Activated gamma-delta T cell treated with anti-CD3 and anti-CD28 coated beads, Interleukin-2, amount 50 U/mL, for 16 hours (primary cell): ENCODE results near the gene L3MBTL1.

Experiments used
- DNase-seq: peaks from one replicate; pipeline ENCODE4 v3.0.0-alpha.2; 2020; ENCODE audit warnings: low read depth

L3MBTL1 gene

GRCh38 chr20:43506238-43506637, 1.3 kb upstream of the L3MBTL1 start:
- no peak for DNase-seq

- no peak for DNase-seq
These were observed 609 bp downstream of the L3MBTL1 start for GRCh38 chr20:43508106-43508505.

- no peak for DNase-seq
These were observed 1.1 kb downstream of the L3MBTL1 start for GRCh38 chr20:43508604-43509040.

DNA sequence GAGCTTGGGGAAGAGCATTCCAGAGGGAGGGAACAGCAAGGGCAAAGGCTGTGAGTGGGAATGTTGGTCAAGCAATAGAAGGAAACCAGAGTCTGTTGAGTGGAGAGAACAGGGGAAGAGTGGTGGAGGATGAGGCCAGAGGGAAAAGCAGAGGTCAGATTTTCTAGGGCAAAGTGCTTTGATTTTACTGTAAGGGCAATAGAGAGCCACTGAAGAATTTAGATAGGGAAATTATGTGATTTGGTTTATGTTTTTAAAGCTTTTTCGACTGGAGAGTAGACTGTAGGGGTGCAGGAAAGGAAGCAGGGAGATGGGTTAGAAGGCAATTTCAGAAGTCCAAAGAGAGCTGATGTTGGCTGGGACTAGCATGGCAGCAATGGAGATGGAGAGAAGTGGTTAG, 4.4 kb downstream of the L3MBTL1 start:
- no peak for DNase-seq

DNA sequence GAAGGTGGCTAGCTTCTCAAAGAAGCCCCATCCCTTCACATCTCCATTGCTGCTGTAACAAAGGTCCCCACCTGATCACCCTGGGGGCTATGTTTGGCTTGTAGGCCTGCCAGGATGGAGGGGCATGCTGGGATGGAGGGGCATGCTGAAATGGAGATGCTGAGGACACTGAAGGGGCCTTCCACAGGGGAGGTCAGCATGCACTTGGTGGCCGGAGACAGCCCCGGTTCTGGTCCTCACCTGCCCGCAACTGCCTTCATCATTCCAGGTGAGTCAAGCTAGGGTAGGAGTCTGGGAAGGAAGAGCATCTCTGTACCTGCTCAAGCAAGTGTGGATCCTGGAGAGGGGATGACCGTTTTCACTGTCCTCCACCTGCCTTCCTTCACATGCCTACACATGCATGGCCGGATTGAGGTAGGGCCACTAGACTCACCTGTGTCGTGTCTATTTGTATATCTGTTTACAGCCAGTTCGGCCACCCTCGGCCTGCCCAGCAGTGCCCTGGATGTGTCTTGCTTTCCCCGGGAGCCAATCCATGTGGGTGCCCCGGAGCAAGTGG, 6.0 kb downstream of the L3MBTL1 start:
- no peak for DNase-seq

DNA sequence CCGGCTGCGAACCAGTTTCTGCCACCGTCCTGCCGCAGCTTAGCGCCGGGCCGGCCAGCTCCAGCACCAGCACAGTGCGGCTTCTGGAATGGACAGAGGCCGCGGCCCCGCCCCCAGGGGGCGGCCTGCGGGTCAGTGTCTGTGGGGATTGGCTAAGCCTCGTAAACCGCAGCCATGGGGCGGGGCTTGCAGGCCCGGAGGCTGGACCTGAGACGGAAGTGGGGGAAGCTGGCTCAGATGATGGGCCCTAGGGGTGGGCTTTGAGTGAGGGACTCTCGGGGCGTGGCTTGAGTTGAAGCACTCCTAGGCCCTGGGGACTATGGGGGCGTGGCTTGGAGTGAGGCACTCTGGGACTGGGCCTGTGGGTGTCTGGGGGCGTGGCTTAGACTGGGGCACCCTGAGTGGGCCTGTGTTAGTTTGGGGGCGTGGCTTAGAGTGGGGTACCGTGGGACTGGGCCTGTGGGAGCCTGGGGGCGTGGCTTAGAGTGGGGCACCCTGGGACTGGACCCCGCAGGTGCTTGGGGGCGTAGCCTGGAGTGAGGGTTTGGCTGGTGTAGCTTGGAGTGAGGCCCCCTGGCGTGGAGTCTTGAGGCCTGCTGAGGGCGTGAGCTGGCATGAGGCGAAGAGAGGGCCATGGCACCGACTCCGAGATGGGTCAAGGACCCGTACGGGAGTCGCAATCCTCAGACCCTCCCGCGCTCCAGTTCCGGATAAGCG, 6.6 kb downstream of the L3MBTL1 start:
- peak; percentile 83 for DNase-seq

- DNase-seq: no peak
These were observed 7.1 kb downstream of the L3MBTL1 start for GRCh38 chr20:43514648-43514999.

DNA sequence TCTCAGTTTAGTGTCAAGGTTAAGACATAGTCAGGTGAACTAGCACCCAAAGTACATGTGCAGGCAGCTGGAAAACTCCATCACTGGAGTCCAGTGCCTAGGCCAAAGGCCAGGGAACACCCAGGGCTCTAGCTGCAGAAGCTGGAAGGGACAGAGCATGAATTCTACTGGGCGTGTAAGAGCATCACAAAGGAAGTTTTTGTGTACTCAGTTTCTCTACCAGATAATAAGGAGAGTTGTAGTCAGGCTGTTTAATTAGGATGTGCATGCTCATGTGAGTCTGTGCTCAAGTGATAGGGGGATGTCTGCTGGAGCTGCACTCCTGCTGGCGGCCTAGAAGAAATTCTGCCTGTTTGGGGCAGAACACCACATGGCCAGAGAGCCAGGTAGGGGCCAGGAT, 8.1 kb downstream of the L3MBTL1 start:
- DNase-seq: no peak

DNA sequence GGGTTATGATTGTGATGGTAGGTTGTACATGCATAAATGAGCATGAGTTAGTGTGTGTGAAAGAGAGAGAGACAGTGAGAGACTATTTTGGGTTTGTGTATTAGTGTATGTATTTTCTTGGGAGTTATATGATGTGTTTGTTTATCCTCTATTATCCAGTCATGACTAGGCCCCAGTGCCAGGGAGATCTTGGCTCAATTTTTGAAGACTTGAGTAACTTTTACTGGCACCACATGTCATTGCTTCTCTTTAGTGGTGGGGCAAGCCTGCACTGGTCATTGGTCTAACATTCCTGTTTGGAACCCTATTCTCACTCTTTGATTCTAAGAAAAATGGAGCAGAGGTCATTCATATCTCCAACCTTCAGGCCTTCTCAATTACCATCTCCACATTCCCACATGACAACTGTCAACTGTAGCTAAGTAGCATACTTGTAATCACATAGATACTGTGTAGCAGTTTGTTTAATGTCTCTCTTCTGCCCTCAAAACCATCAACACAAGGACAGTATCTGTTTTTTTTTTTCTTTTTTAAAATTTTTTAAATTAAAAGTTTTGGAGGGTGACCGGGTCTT, 8.8 kb downstream of the L3MBTL1 start:
- DNase-seq: no peak

- DNase-seq: no peak
These were observed 12.7 kb downstream of the L3MBTL1 start for GRCh38 chr20:43520074-43520630.

DNA sequence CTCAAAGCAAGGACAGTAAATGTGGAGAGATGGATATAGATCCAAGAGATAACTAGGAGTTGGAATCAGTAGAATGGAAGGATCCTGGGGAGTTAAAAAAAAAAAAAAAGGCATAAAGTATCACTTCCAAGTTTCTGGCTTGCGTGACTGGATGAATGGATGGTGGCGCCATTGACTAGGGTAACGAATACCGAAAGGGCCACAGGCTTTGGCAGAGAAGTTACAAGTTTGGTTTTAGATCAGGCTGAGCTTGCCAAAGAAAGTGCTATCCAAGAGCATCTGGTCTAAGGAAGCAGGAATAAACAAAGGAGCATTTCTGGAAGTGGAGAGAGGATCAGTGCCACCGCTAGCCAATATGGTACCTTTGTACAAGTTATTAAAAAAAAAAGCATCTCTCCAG, 17.5 kb downstream of the L3MBTL1 start:
- no peak for DNase-seq

DNA sequence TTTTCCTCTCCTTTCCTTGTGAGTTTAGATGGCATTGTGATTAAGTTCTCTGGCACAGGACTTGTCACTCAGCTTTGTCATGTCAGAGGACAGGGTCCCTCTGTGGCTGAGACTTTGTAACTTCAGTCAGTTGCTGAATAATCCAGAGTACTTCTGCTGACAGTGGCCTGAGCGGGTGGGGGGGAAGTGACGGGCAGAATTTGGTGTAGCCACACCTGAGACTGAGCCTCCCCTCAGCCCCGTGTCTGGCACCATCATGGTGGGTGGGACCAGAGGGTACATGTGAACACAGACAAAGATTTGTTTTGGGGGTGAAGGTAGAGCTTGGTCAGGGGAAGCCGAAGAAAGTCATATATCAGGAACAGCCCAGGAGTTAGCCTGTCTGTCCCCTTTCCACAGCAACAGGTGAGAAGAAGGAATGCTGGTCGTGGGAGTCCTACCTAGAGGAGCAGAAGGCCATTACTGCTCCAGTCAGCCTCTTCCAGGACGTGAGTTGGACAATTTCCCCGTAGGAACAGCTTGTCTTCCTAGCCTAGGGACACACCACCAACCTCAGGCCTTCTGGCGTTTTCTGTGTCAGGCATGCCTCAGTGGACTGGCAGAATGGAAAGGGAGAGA, 20.9 kb downstream of the L3MBTL1 start:
- no peak for DNase-seq

DNA sequence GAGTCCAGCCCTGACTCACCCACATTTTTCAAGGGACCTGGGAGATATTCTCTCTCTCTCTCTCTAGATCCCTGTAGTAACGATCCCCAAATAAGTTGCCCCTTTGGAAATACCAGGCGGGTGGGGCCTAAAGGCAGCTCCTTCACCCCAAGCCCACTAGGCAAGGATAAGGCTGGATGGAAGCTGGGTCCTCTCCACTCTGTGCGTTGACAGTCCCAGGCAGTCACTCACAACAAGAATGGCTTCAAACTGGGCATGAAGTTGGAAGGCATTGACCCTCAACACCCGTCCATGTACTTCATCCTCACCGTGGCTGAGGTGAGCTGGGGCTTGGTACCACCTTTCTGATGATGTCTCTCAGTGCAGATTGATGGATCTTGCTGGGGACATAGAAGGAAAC, 21.6 kb downstream of the L3MBTL1 start:
- no peak for DNase-seq

- DNase-seq: no peak
These were observed 22.1 kb downstream of the L3MBTL1 start for GRCh38 chr20:43529457-43530153.

DNA sequence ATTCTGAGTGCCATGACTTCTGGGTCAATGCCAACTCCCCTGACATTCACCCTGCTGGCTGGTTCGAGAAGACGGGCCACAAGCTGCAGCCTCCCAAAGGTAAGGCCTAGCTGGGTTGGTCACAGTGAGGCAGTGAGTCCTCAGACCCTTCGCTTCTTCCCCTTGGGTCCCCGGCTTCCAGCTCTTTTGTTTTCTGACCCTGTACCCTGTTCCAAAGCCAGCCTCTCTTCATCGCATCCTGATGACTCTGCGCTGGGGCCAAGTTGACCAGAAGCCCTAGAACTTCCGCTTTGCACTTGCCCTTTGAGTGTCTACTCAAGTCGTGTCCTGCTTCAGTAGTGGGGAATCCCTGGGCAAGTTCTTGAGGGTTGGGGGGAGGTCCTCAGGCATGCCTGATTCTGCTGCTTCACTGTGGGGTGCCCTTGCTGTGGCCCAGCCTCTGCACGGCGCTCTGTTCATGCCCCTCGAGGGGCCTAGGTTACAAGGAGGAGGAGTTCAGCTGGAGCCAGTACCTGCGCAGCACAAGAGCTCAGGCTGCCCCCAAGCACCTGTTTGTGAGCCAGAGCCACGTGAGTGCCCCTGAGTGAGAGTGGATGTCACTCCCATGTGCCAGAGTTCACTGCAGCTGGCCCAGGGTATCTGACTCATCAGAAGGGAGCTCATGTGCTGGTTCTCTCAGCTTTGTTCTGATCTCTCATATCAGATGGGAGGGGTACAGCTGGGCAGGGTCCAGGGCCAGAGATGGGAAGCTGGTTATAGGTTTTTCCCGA, 23.0 kb downstream of the L3MBTL1 start:
- no peak for DNase-seq

GRCh38 chr20:43531091-43531443, 23.6 kb downstream of the L3MBTL1 start:
- DNase-seq: no peak

DNA sequence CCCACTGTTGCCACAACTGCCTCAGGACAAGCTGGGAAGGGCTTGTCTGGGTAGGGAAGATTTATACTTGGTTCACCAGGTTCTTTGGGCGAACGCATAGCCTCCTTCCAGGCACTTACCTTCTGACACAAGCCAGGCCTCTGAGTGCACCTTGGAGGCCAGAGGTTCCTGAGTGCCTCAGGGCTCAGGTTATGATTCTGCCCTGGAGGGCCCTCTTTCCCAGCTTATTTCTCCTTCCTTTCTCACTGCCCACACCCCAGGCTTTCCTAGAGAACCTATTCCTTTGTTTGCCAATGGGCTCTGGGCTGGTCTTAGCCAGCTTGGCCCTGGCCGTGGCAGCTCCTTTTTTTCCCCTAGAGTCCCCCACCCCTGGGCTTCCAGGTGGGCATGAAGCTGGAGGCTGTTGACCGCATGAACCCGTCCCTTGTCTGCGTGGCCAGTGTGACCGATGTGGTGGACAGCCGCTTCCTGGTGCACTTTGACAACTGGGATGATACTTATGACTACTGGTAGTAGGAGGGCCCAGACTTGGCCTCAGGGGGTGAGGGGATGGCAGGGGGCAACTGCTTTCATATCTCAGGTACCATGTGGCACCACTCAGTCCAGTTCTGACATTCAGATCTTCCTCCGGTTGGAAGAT, 25.0 kb downstream of the L3MBTL1 start:
- no peak for DNase-seq

- no peak for DNase-seq
These were observed 25.6 kb downstream of the L3MBTL1 start for GRCh38 chr20:43533060-43533459.

- no peak for DNase-seq
These were observed 26.5 kb downstream of the L3MBTL1 start for GRCh38 chr20:43534016-43534415.

DNA sequence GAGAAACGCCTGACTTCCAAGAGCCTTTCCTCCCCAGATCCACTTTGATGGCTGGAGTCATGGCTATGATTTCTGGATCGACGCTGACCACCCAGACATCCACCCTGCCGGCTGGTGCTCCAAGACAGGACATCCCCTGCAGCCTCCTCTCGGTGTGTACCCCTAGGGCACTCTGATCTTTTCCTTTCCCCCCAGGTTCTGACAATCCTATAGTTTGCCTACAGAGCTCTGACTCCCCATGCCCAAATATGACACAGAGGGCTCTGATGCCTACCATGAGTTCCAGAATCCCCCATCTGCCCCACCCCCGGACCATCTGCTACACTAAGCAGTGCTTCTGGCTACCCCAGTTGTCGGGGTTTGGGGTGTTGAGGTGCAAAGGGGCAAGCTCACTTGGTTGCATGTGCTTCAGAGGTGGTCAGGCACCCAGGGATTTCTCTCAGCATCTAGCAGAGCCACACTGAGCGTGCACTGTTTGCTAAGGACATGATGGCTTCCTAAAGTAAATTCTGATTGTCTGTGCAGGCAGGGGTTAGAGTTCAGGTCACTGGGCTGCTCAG, 27.4 kb downstream of the L3MBTL1 start:
- no peak for DNase-seq
